Stimulated activated naive CD8-positive, alpha-beta T cell treated with anti-CD3 and anti-CD28 coated beads, Interleukin-15, Interleukin-2, amounts not matched to agents 100 U/mL and 50 U/mL, for 24 hours (primary cell): ENCODE data around the gene LIX1L.
"Not testable (repeated sequence)": the region's sequence is repeated elsewhere in the genome, so short reads cannot be mapped to it uniquely, and the experiment has no call there.

Experiments
- ATAC-seq: fragments of 150-1000 bp; cut with Tn5 transposase; one replicate; pipeline ENCODE4 v1.10.0; 2021
- DNase-seq: peaks from one replicate; pipeline ENCODE4 v3.0.0; 2021

The LIX1L gene

GRCh38 chr1:145935708-145936107, 22.1 kb downstream of the LIX1L start:
- no peak for DNase-seq

DNA sequence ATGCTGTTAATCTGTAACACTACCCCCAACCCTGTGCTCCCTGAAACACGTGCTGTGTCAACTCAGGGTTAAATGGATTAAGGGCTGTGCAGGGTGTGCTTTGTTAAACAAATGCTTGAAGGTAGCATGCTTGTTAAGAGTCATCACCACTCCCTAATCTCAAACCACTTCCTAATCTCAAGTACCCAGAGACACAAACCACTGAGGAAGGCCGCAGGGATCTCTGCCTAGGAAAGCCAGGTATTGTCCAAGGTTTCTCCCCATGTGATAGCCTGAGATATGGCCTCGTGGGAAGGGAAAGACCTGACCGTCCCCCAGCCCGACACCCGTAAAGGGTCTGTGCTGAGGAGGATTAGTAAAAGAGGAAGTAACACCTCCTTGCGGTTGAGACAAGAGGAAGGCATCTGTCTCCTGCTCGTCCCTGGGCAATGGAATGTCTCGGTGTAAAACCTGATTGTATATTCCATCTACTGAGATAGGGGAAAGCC, 25.3 kb downstream of the LIX1L start:
- ATAC-seq, DNase-seq: not testable (repeated sequence)

More at GRCh38 chr1:145935708-145936107, 22.1 kb downstream of the LIX1L start:
- ATAC-seq, result no peak

DNA sequence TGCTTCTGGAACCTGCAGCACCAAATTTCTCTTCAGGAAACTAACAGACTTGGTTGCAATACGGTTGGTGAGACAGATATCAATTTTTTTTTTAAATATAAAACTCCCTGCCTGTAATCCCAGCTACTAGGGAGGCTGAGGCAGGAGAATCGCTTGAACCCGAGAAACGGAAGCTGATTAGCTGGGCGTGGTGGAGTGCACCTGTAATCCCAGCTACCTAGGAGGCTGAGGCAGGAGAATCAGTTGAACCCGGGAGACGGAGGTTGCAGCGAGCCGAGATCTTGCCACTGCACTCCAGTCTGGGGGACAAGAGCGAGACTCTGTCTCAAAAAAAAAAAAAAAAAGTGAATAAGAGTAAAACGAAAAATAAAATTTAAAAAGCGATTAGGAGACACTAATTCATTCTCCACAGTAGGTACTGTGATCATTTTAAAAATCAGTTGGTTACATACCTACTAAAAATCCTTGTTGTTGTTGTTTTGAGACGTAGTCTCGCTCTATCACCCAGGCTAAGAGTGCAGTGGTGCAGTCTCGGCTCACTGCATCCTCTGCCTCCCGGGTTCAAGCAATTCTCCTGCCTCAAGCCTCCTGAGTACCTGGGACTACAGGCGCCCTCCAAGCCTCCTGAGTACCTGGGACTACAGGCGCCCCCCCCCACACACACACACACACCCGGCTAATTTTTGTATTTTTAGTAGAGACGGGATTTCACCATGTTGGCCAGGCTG, 29.7 kb downstream of the LIX1L start:
- no peak for ATAC-seq
- no peak for DNase-seq

DNA sequence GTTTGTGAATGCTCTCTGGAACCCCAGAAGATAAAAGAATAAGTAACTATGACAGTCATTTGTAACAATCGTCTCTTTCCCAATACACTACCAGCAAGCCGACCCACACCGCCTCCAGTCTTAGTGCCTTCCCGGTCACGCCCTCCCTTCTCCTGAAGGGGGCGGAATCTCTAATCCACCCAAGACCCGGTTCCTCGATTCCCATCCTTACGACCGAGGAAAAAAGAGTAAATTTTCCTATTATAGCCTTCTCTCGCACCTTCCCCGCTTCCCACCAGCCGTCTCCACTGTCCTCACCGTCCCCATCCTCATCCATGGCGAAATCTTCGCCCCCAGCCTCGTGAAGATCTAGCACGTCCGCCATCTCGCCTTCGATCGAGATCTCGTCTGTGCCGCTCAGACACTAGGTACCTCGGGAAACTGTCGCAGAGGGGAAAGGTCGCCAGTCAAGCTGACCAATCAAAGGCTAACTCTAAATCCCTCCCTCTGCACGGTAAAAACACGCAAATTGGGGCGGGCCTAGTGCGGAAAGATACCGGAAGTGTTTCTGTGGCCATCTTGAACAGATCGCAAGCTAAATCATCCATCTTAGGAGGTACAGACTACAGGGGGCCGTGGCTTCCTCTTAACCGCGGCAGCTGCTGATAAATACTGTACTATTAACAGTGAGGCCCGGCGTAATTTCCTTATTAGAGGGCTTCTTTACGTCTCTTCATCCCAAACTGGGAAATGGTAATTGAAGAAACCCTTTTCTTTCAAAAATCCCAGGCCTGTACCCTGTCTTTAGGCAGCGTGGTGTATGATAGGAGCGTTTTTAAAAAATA, 30.5 kb downstream of the LIX1L start, which contains the start of gene RBM8A:
Gene RBM8A (minus strand): TSS at position 422 of the 824 bp plus-strand sequence. CDS start 58 bp downstream, at position 364.
- ATAC-seq (peak; percentile 97), DNase-seq (peak; percentile 89)

DNA sequence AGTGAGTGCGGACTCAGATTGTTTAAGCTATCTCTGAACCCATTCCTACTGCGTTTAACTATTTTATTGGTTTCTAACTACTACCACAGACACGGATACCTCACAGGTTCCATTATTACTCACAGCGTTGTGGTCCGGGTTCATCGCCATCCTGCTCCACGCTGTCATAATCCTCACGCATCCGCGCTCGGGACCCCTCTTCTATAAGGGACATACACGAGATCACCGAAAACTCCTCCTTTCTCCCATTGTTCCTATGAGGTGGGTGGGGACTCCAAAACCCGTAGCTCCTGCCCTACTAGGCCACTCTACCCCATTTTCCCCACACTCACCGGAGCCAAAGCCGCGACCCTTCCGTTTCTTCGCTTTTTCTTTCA, 31.1 kb downstream of the LIX1L start:
- ATAC-seq (peak; percentile 58), DNase-seq (peak; percentile 54)

GRCh38 chr1:145922266-145922665, 35.6 kb downstream of the LIX1L start:
- no peak for DNase-seq
- ATAC-seq, result no peak

- ATAC-seq, DNase-seq: not testable (repeated sequence)
These were observed 37.5 kb downstream of the LIX1L start for GRCh38 chr1:145920297-145920696.

- ATAC-seq (peak; percentile 92), DNase-seq (peak; percentile 49)
These were observed 38.6 kb downstream of the LIX1L start for GRCh38 chr1:145918992-145919939.

- ATAC-seq, result peak; percentile 92
- DNase-seq, result peak; percentile 92
These were observed 39.4 kb downstream of the LIX1L start, which contains the start of gene PEX11B for GRCh38 chr1:145918144-145918991. Gene PEX11B, minus strand, starts transcription at chr1:145918717. Its CDS starts 29 bp downstream, at chr1:145918688.

GRCh38 chr1:145917595-145917994, 40.2 kb downstream of the LIX1L start:
- DNase-seq (no peak), ATAC-seq (no peak)

GRCh38 chr1:145916745-145917144, 41.1 kb downstream of the LIX1L start:
- no peak for DNase-seq
- no peak for ATAC-seq

- ATAC-seq (no peak), DNase-seq (no peak)
These were observed 45.6 kb downstream of the LIX1L start for GRCh38 chr1:145912128-145912641.

- DNase-seq (no peak), ATAC-seq (no peak)
These were observed 49.2 kb downstream of the LIX1L start for GRCh38 chr1:145908653-145909052.

DNA sequence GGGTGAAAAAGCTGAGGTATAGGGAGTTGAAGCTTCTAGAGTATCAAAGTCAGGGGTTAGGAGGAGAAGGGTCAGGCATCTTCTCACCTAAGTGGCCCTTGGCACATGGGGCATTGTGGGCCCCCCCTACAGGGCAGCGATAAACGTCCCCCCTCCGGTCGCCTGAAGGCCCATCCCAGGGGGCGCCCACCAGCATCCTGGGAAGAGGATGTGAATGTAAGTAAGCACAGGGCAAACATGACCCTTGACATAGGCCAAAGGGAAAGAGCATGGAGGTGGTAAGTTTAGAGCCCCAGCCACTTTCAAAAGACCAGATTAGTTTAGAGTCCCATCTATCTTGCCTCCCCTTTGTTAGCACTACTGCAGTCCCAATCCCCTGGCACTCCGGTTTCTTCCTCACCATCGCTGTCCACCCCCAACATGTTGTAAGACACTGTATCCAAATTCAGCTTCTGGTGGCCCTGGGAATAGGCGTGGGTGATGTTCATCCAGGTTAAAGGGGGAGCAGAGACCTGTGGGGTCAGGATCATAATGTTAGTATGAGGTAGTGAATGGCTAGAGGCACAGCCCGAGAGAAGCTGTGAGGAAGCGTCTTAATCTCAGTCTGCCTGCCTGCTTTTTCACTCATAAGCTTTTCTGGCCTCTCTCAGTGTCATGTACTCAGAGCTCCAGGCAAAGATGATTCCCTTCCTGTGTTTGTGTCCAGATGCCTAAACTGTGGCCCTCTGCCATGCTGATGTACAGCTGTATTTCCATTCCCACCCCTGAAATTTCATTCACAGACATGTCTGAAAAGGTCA, 50.7 kb downstream of the LIX1L start:
- DNase-seq (no peak), ATAC-seq (no peak)

DNA sequence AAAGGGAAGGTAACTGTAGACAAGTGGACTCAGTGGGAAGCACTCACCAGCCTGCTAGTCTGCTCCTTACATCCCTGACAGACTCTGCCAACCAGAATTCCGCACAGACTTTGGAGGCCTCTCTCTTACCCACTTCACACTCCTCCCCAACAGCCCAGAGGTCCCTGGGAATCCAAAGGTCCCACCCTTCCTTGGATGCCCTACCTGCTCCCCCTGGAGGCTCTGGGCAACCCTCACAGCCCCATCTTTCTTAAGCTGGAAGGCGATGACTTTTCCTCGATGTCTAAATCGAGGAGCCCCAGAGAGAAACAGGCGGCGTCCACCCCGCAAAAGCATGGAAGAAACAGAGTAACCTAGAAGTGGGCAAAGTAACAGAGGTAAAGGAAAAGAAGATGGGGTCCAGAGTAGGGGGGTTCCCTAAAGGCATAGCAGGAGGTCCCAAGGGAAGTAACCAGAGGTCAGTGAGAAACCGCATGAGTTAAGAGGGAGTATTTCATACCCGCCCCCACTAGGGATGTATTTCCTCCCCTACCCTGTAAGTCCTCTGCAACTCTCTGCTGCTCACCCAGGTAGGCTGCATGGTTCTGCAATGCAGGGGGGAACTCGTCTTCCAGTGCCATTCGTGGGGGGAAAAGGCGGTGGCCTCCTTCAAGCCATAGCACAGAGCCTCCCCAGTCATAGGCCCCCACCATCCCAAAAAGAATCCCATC, 56.4 kb downstream of the LIX1L start:
- ATAC-seq, result no peak

GRCh38 chr1:145898756-145899155, 59.1 kb downstream of the LIX1L start:
- ATAC-seq (no peak), DNase-seq (no peak)

More for the DNA sequence above, 56.4 kb downstream of the LIX1L start:
- DNase-seq, result no peak

GRCh38 chr1:145897969-145898368, 59.8 kb downstream of the LIX1L start:
- DNase-seq (no peak), ATAC-seq (no peak)

- DNase-seq, result no peak
- no peak for ATAC-seq
These were observed 62.3 kb downstream of the LIX1L start for GRCh38 chr1:145895471-145895870.
